Measurements from ENCODE around the gene OR10A2. TPM values are rescaled to one million over a fixed set of nuclear protein-coding genes. Genes with fewer than 3 reads are reported as not detected.

Gene OR10A2
- total and polyA plus RNA-seq, 10 of the 15 experiments (the other 5 are each of a cell fraction or from before 2014, with no cell fraction given): 0.04 to 0.06 TPM; not detected in 8

GRCh38 chr11:6871278-6871677, 8.4 kb downstream of the OR10A2 start:
- Histone ChIP-seq H3K27me3 (replicated peaks in 1 of 2; ENCODE audit: control insufficient read depth in 2 of 2, insufficient read depth in 2 of 2, low read length in 1 of 2) (no peaks in the 10 kb centered on the region), H3K36me3 (ENCODE audit: control insufficient read depth in 2 of 2, insufficient read depth in 2 of 2, low read length in 1 of 2) (no peaks in the 10 kb centered on the region), H3K4me3 (no peak overlapping the region), H3K27ac (ENCODE audit: control insufficient read depth, insufficient read depth) (no peak overlapping the region), H3K4me2 (ENCODE audit: control insufficient read depth, insufficient read depth) (no peak overlapping the region), H3K4me1 (ENCODE audit: control insufficient read depth, insufficient read depth, low read length) (no peaks in the 10 kb centered on the region), H3K79me2 (ENCODE audit: control insufficient read depth, insufficient read depth, low read length) (no peaks in the 10 kb centered on the region), H2AFZ (ENCODE audit: control insufficient read depth, low read depth, low read length) (no peak overlapping the region), H3K9me3 (replicated peaks; ENCODE audit: control insufficient read depth, insufficient read depth, low read length) (no peaks in the 10 kb centered on the region), H4K20me1 (ENCODE audit: control insufficient read depth, insufficient read depth) (no peaks in the 10 kb centered on the region), H3K9ac (ENCODE audit: control insufficient read depth, insufficient read depth, low read length) (no peak overlapping the region)
- intact Hi-C loops (cut with micrococcal nuclease; ENCODE audit: unreplicated experiment) (no loop called here), in situ Hi-C loops (cut with MboI) (no loop called here)
- ChIA-PET POLR2A (no interaction called here), CTCF (interaction anchor here (0.8 kb wide), 1 partner anchor 9 kb away, joined by 3 read pairs; no protein-coding TSS in a partner anchor), RAD21 (ENCODE audit: unreplicated experiment) (no interaction called here), SMC1A (ENCODE audit: uncharacterized antibody, unreplicated experiment) (no interaction called here)
- no TSS peak for BruUV-seq (replicated peaks)
- no peak for TF ChIP-seq BHLHE40 (IDR thresholded peaks at IDR 0.05; ENCODE audit: borderline replicate concordance in 1 of 2, low read depth in 2 of 2, low read length in 1 of 2)
- TF ChIP-seq IKZF2 (IDR thresholded peaks at IDR 0.05): no peak
- TF ChIP-seq RCOR1 (conservative IDR thresholded peaks at IDR 0.05; ENCODE audit: low read depth, low read length): no peak
- no peak for TF ChIP-seq NFIC (IDR thresholded peaks at IDR 0.05; ENCODE audit: low read depth, low read length)
- no peak for TF ChIP-seq CREM (IDR thresholded peaks at IDR 0.05; ENCODE audit: low read depth)
- no peak for TF ChIP-seq BMI1 (IDR thresholded peaks at IDR 0.05; ENCODE audit: borderline replicate concordance)
- no peak for TF ChIP-seq CHD1 (IDR thresholded peaks at IDR 0.05; ENCODE audit: low read depth, low read length)
- TF ChIP-seq NBN (IDR thresholded peaks at IDR 0.05): no peak
- 0% methylated on average over 1 of the region's 1 CpG for WGBS (ENCODE audit: insufficient coverage, insufficient replicate concordance, low lambda C conversion rate, missing lambda C conversion rate)
- ATAC-seq (no peak), FAIRE-seq (no peak), DNase-seq (ENCODE audit: low read depth, low spot score) (no peak)

DNA sequence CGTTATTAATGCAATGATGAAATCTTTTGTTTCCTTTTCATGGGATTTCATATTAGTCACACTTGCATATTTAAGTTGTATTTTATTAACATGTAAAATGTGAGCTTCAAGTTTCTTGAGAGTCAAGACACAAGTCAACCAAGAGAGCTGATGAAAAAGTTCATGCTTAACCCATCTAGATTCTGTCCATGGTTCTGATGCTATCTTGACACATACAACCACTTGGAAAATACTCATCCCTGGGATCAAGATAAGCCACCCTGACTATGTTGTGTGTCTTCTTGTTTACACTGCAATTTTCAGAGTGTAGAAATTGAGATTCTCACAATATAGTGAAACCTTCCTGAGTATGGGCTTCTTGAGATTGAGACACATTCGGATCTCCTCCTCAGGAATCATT, 12.9 kb downstream of the OR10A2 start:
- H3K36me3 ChIP-seq (ENCODE audit: control insufficient read depth in 2 of 2, insufficient read depth in 2 of 2, low read length in 1 of 2): no peaks in the 10 kb centered on the region
- TF ChIP-seq NKRF (conservative IDR thresholded peaks at IDR 0.05): no peak
- no peak for TF ChIP-seq CHD2 (IDR thresholded peaks at IDR 0.05; ENCODE audit: borderline replicate concordance, low read depth, low read length)
- TF ChIP-seq EGR1 (IDR thresholded peaks at IDR 0.05; ENCODE audit: borderline replicate concordance in 1 of 2, low read depth in 2 of 2, low read length in 2 of 2): no peak
- TF ChIP-seq MTA3 (IDR thresholded peaks at IDR 0.05; ENCODE audit: borderline replicate concordance, low read length): no peak
- no peak for TF ChIP-seq BCL3 (IDR thresholded peaks at IDR 0.05; ENCODE audit: borderline replicate concordance, insufficient read depth, low read depth, low read length, poor library complexity, severe bottlenecking)
- TF ChIP-seq, protein P1, sequence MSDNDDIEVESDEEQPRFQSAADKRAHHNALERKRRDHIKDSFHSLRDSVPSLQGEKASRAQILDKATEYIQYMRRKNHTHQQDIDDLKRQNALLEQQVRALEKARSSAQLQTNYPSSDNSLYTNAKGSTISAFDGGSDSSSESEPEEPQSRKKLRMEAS (IDR thresholded peaks at IDR 0.05; ENCODE audit: low read depth, low read length): no peak

More for the DNA sequence above, 12.9 kb downstream of the OR10A2 start:
- DNase-seq (ENCODE audit: low read depth, low spot score) (no peak), FAIRE-seq (no peak), ATAC-seq (no peak)
- no peaks in the 10 kb centered on the region for H3K79me2 ChIP-seq (ENCODE audit: control insufficient read depth, insufficient read depth, low read length)
- 24% methylated on average over 2 of the region's 2 CpGs for WGBS (ENCODE audit: insufficient coverage, insufficient replicate concordance, low lambda C conversion rate, missing lambda C conversion rate)
- no peak overlapping the region for H3K27ac ChIP-seq (ENCODE audit: control insufficient read depth, insufficient read depth)
- POLR2A ChIA-PET: no interaction called here
- no peaks in the 10 kb centered on the region for H4K20me1 ChIP-seq (ENCODE audit: control insufficient read depth, insufficient read depth)
- H2AFZ ChIP-seq (ENCODE audit: control insufficient read depth, low read depth, low read length): no peak overlapping the region
- no peak overlapping the region for H3K4me3 ChIP-seq
- H3K27me3 ChIP-seq (replicated peaks in 1 of 2; ENCODE audit: control insufficient read depth in 2 of 2, insufficient read depth in 2 of 2, low read length in 1 of 2): no peaks in the 10 kb centered on the region
- CTCF ChIA-PET: no interaction called here
- RAD21 ChIA-PET (ENCODE audit: unreplicated experiment): no interaction called here
- in situ Hi-C loops (cut with MboI): no loop called here
- intact Hi-C loops (cut with micrococcal nuclease; ENCODE audit: unreplicated experiment): no loop called here
- no peak overlapping the region for H3K9ac ChIP-seq (ENCODE audit: control insufficient read depth, insufficient read depth, low read length)
- H3K9me3 ChIP-seq (replicated peaks; ENCODE audit: control insufficient read depth, insufficient read depth, low read length): no peaks in the 10 kb centered on the region
- SMC1A ChIA-PET (ENCODE audit: uncharacterized antibody, unreplicated experiment): interaction anchor here (0.8 kb wide), 1 partner anchor 13 kb away, joined by 3 read pairs; the partner anchor contains the start of gene OR10A2
- H3K4me1 ChIP-seq (ENCODE audit: control insufficient read depth, insufficient read depth, low read length): no peaks in the 10 kb centered on the region
- H3K4me2 ChIP-seq (ENCODE audit: control insufficient read depth, insufficient read depth): no peak overlapping the region
- no TSS peak for BruUV-seq (replicated peaks)
